Suprapubic skin (tissue), 4 donors: ENCODE results near the gene SRPK1.

Experiments
- CTCF ChIP-seq, 2 donors: fragments of 200-600 bp in 1 of 2; fragments of 450-650 bp in 1 of 2; sonication (generic) in 1 of 2; IDR thresholded peaks; one replicate each; pipeline ENCODE4 v1.5.1; 2016 to 2019; ENCODE audit warnings: antibody characterized with exemption in 2 of 2, mild to moderate bottlenecking in 1 of 2, moderate library complexity in 1 of 2
- POLR2A ChIP-seq, 2 donors: fragments of 450-650 bp; IDR thresholded peaks; one replicate each; pipeline ENCODE4 v1.6.1; 2017; ENCODE audit warnings: antibody characterized with exemption in 2 of 2, mild to moderate bottlenecking in 2 of 2, moderate library complexity in 2 of 2
- POLR2AphosphoS5 ChIP-seq, 3 donors: sonication (generic); formaldehyde crosslinking; IDR thresholded peaks; one replicate each; pipeline ENCODE4 v1.6.1; 2017; ENCODE audit warnings: antibody characterized with exemption in 3 of 3

GRCh38 chr6:35833536-35833935, 87.4 kb downstream of the SRPK1 start:
- TF ChIP-seq POLR2AphosphoS5 (IDR thresholded peaks at IDR 0.05) (no peak), POLR2A (IDR thresholded peaks at IDR 0.05) (no peak), CTCF (IDR thresholded peaks at IDR 0.05) (no peak)
